ENCODE results near the gene OSBPL2. TPM values are rescaled to one million over a fixed set of nuclear protein-coding genes. Genes with fewer than 3 reads are reported as not detected.

The OSBPL2 gene
- total and polyA plus RNA-seq, 3 experiments from 2014 or later = 24.5 to 24.7 (median 24.6) TPM

DNA sequence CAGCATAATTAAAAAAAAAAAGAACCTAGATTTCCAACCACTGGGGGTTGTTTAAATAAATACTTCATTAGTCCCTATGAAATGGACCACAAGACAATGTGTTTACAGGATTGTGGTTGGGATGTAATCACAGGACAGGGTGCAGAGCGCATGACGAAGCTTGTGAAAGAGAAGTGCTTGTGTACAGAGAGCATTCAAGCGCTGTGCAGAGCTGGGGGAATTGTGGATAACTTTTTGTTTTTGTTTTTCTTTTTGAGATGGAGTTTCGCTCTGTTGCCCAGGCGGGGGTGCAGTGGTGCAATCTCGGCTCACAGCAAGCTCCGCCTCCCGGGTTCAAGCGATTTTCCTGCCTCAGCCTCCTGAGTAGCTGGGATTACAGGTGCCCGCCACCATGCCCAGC lies 106.5 kb downstream of the OSBPL2 start:
- no peaks in the 10 kb centered on the region for H3K4me1 ChIP-seq (ENCODE audit: insufficient read depth, low read length)
- no peak overlapping the region for H3K27ac ChIP-seq (ENCODE audit: low read depth, low read length)
- ChIA-PET CTCF (no interaction called here), POLR2A (no interaction called here)
- no peak for DNase-seq
- no peaks in the 10 kb centered on the region for H3K27me3 ChIP-seq (ENCODE audit: insufficient read depth, low read length, poor library complexity, severe bottlenecking)
- peaks cover 0 to 3% (median 2%) of the 10 kb centered on the region in 3 donors for H3K36me3 Mint-ChIP-seq
- no peak overlapping the region for H3K27ac Mint-ChIP-seq
- no peak overlapping the region for H3K4me3 Mint-ChIP-seq
- peaks cover 5 to 9% of the 10 kb centered on the region in 2 donors for H3K27me3 Mint-ChIP-seq
- no peaks in the 10 kb centered on the region for H3K9me3 ChIP-seq (ENCODE audit: low read length)
- peaks cover 3 to 8% (median 4%) of the 10 kb centered on the region in 5 donors for H3K9me3 Mint-ChIP-seq
- H3K4me1 Mint-ChIP-seq = peaks cover 0 to 2% (median 0%) of the 10 kb centered on the region in 3 donors
- no peaks in the 10 kb centered on the region for H3K36me3 ChIP-seq (ENCODE audit: insufficient read depth, low read length)
- H3K4me3 ChIP-seq (ENCODE audit: low read length) = no peak overlapping the region

Other genes starting within 250 kb of the OSBPL2 start
- 10 to 100 TPM; 20.5 to 21.0 TPM for gene TAF4, start 172.6 kb upstream of the OSBPL2 start, total RNA-seq
- gene TAF4, start 172.6 kb upstream of the OSBPL2 start, polyA plus RNA-seq = 1.4 TPM
- gene LSM14B, start 116.0 kb upstream of the OSBPL2 start, total RNA-seq = 10 to 100 TPM; 35.8 to 36.4 TPM
- gene LSM14B, start 116.0 kb upstream of the OSBPL2 start, polyA plus RNA-seq = 1.1 TPM
- gene PSMA7, start 95.1 kb upstream of the OSBPL2 start, total RNA-seq = 100 to 1,000 TPM; 447 to 464 TPM
- gene PSMA7, start 95.1 kb upstream of the OSBPL2 start, polyA plus RNA-seq = 459 TPM
- 10 to 100 TPM; 16.9 to 18.5 TPM for gene SS18L1, start 94.8 kb upstream of the OSBPL2 start, total RNA-seq
- gene SS18L1, start 94.8 kb upstream of the OSBPL2 start, polyA plus RNA-seq = 0.86 TPM
- gene MTG2, start 55.5 kb upstream of the OSBPL2 start, total RNA-seq = 10 to 100 TPM; 44.6 to 45.9 TPM
- gene MTG2, start 55.5 kb upstream of the OSBPL2 start, polyA plus RNA-seq = 19.0 TPM
- not detected for gene HRH3, start 18.2 kb upstream of the OSBPL2 start, total RNA-seq
- not detected for gene HRH3, start 18.2 kb upstream of the OSBPL2 start, polyA plus RNA-seq
- gene ADRM1, start 64.5 kb downstream of the OSBPL2 start, total RNA-seq = 100 to 1,000 TPM; 159 to 166 TPM
- gene ADRM1, start 64.5 kb downstream of the OSBPL2 start, polyA plus RNA-seq = 101 TPM
- under 1 TPM; 0.13 to 0.78 TPM for gene LAMA5, start 128.8 kb downstream of the OSBPL2 start, total RNA-seq
- not detected for gene LAMA5, start 128.8 kb downstream of the OSBPL2 start, polyA plus RNA-seq
- gene RPS21, start 148.6 kb downstream of the OSBPL2 start, total RNA-seq = 1,000 to 10,000 TPM; 2,034 to 2,072 TPM
- 2,161 TPM for gene RPS21, start 148.6 kb downstream of the OSBPL2 start, polyA plus RNA-seq
- gene CABLES2, start 168.8 kb downstream of the OSBPL2 start, total RNA-seq = 1 to 10 TPM; 8.6 to 9.2 TPM
- gene CABLES2, start 168.8 kb downstream of the OSBPL2 start, polyA plus RNA-seq = 3.2 TPM
- not detected for gene RBBP8NL, start 189.0 kb downstream of the OSBPL2 start, total RNA-seq
- not detected for gene RBBP8NL, start 189.0 kb downstream of the OSBPL2 start, polyA plus RNA-seq
- gene GATA5, start 237.5 kb downstream of the OSBPL2 start, total RNA-seq = not detected
- not detected for gene GATA5, start 237.5 kb downstream of the OSBPL2 start, polyA plus RNA-seq